HCEC 1CT (cell line): ENCODE measurements around the gene PEX14.
"Not testable (repeated sequence)": the region's sequence is repeated elsewhere in the genome, so short reads cannot be mapped to it uniquely, and the experiment has no call there.

Source experiments
- DNase-seq: peaks from one replicate; pipeline ENCODE4 v3.0.0-alpha.2; 2017

The PEX14 gene, protein sequence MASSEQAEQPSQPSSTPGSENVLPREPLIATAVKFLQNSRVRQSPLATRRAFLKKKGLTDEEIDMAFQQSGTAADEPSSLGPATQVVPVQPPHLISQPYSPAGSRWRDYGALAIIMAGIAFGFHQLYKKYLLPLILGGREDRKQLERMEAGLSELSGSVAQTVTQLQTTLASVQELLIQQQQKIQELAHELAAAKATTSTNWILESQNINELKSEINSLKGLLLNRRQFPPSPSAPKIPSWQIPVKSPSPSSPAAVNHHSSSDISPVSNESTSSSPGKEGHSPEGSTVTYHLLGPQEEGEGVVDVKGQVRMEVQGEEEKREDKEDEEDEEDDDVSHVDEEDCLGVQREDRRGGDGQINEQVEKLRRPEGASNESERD

DNA sequence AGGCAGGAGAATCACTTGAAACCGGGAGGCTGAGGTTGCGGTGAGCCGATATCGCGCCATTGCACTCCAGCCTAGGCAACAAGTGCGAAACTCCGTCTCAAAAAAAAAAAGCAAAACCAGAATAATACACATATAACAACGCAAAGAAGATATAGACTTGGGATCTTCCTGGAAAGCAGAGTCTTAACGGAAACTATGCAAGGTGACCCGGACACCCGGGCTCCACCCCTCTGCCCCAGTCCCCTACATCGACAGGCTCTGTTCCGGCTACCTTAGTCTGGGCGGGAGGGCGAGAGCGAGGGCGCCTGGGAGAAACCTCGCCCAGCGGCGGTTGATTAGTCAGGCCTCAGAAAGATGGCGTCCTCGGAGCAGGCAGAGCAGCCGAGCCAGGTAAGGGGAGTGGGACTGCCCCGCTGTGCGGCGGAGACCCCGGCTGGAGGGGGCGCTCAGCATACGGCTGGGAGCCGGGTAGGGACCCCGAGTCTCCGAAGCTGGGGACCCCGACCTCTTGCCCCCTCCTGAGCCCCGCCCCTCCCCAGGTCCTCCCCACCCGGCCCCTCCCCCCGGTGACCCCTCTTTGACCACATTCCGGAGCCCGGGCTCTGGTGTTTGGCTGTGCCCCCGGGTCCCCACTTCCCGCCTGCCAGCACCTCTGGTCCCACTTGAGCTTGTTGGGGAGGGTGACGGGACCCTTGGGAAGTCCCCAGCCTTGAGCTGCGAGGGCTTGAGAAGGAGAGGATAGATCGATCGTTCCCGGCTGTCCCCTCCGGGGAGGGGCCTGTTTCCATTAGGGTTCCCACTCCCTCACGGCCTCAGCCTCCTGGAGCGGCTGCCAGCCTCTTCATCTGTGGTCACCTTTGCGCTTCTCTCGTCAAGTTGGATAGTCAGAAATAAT is at the start of gene PEX14:
TSS of gene PEX14 (plus strand) at position 338 of the 895 bp plus-strand sequence. CDS start at position 355, 17 bp downstream.
- peak; percentile 84 for DNase-seq

DNA sequence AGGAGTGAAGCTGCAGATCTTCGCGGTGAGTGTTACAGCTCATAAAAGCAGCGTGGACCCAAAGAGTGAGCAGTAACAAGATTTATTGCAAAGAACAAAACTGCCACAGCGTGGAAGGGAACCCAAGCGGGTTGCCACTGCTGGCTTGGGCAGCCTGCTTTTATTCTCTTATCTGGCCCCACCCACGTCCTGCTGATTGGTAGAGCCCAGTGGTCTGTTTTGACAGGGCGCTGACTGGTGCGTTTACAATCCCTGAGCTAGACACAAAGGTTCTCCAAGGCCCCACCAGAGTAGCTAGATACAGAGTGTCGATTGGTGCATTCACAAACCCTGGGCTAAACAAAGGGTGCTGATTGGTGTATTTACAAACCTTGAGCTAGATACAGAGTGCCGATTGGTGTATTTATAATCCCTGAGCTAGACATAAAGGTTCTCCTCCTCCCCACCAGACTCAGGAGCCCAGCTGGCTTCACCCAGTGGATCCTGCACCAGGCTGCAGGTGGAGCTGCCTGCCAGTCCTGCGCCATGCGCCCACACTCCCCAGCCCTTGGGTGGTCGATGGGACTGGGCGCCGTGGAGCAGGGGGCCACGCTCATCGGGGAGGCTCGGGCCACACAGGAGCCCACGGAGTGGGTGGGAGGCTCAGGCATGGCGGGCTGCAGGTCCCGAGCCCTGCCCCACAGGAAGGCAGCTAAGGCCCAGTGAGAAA is 48.8 kb upstream of the PEX14 start:
- not testable (repeated sequence) for DNase-seq

DNA sequence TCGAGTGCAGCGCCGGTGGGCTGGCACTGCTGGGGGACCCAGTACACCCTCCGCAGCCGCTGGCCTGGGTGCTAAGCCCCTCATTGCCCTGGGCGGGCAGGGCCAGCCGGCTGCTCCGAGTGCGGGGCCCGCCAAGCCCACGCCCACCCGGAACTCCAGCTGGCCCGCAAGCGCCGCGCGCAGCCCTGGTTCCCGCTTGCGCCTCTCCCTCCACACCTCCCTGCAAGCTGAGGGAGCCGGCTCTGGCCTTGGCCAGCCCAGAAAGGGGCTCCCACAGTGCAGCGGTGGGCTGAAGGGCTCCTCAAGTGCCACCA is 48.3 kb upstream of the PEX14 start:
- DNase-seq, result not testable (repeated sequence)

DNA sequence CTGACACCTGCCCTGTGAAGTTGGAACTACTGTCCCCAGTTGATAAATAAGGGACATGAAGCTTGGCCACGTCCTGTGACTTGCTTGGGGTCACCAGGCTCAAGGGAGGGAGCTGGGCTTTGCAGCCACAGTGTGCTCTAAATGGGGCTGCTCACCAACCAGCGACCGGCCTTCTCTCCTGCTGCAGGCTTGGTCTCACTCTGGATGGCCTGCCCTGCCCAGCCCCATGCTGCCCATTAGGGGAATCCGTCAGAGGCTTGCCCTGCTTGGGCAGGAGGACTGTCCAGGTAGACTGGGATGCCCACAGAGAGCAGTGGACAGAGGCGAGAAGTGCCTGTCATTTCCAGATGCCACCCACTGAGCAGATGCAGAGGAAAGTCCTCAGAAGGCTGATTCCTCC is 45.8 kb upstream of the PEX14 start:
- DNase-seq, result no peak

DNA sequence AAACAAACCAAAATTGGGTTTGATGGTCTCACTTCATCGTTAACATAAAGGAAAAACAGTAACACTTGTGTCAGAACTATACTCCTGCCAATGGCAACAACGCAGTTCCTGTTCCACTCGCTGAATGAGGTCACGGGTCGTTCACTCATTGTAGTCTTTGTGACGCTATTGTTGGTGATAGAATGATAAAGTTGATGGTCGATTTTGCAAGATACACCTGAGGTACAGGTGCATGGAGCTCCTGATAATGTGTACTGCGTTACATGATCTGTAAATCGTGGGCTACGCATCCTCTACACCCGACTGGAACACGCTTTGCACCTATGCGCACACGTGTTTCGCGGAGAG is 44.9 kb upstream of the PEX14 start:
- peak; percentile 8 for DNase-seq

DNA sequence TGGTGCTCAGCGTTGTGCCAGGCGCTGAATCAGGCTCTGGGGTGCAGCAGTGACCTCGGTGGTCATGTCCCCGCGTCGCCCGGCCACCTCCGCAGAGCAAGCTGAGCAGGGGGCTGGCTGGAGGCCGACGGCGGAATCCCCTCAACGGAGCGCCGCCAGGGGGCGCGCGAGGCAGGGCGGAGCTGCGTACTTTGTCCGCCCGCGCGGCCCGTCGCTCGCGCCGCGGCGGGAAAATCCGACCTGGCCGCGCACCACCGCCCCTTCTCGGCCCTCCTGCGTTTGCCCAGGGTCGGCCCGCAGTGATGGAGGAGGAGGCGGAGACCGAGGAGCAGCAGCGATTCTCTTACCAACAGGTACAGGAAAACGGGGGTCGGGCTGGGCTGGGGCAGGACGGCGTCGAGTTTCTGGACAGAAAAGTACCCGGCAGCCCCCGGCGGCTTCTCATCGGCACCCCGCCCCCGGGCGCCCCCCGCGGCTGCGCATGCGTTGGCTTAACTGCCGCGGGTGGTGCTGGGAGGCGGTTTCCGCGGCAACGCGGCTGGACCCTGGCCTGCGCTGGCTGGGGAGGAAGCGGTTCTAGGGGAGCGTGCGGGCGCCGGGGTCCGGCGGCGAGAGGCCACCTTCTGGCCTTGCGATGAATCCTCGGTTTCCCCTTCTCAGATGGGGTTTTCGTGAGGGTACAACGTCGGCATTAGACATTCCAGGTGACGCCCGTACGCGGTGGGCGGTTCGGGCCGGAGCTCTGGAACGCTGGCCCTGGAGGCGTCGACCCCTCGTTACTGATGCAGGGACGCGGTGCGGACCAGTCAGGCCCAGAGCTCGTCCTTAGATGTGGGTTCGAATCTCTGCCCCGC is 44.3 kb upstream of the PEX14 start, which contains the start of gene CENPS:
TSS of gene CENPS (plus strand) at position 218 of the 854 bp plus-strand sequence. CDS start at position 303, 85 bp downstream.
- peak; percentile 82 for DNase-seq

DNA sequence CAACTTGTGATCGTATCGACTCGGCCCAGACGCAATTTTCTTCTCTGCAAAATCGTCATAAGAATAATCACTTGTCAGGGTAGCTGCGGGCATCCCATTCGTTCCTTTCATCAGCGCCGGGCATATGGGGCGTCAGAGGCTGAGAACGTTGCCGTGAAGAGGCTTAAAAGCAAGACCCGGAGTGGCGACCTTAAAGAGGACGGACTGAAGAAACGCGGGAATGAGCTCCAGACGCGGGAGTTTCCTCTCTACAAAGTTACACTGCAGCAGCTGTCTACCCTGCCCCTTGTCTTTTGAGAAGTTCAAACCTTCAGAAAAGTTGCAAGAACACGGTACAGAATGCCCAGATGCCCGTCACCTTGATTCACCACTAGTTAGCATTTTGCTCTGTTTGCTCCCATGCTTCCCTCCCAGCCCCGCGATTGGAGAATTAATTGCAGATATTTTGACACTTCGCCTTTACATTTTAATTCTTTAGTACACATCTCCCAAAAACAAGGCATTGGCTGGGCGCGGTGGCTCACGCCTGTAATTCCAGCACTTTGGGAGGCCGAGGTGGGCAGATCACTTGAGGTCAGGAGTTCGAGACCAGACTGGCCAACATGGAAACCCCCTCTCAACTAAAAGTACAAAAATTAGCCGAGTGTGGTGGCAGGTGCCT is 43.5 kb upstream of the PEX14 start:
- no peak for DNase-seq

DNA sequence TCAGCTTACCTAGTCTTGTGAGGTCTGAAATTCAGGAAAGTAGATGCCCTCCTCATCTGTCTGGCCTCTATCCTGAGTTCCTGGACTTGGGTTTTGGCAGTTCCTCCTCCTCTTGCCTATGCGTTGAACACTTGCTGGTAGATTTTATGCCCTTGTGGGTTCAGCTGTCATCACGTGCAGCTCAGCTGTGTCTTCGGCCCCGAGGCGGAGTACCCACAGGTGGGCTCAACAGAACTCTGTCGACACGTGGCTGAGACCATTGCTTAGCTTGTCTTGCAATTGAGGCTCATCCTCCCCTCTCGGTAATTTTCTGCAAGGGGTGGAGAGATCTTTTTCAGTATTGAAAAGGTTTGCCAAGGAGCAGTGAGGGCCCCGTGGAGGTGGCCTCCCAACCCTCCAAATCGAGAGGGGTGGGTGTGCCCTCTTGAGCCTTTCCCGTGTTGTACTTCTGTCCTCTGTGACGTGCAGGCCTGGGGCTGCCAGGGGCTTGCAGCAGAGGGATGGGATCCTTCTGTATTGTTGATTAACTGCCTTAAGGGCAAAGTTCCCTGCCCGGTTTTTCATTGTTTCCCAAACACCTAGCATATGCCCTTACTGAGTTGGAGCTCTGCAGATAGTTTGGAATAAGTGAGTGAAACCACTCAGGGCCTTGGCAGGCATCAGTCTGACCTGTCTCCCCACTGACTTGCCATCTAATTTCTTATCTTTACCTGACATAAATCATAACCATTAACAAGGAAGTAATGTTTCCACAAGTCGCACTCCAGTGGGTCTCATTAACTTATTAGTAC is 41.6 kb upstream of the PEX14 start:
- DNase-seq, result no peak

DNA sequence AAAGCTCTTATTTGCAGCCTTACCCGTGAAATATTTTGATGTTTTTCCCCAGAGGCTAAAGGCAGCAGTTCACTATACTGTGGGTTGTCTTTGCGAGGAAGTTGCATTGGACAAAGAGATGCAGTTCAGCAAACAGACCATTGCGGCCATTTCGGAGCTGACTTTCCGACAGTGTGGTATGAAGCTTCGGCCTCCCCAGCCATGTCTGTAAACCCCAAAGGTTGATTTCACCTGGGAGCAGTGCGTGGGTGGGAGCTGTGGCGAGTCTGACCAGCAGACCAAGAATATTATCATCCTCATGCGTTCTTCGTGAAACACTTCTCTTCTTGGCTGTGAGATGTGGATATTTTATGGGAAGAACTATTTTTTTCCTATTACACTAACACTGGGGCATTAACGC is 41.0 kb upstream of the PEX14 start:
- DNase-seq, result no peak

DNA sequence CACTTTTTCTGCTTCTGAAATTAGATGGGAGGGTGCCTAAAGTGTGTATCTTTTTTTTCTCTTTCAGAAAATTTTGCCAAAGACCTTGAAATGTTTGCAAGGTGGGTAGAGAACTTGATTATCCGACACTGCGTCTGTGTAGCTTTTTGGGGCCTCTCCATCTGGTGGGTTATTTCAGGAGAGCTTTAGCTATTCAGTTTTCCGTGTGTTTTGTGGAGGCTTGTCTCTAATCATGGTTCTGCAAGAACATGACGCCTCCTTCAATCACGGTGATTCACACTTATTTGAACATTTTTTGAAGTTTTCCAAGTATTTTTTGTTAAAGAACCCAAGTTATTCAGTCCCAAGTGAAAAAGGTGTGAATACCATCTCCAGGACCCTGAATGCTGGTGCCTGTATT is 40.2 kb upstream of the PEX14 start:
- DNase-seq, result no peak

DNA sequence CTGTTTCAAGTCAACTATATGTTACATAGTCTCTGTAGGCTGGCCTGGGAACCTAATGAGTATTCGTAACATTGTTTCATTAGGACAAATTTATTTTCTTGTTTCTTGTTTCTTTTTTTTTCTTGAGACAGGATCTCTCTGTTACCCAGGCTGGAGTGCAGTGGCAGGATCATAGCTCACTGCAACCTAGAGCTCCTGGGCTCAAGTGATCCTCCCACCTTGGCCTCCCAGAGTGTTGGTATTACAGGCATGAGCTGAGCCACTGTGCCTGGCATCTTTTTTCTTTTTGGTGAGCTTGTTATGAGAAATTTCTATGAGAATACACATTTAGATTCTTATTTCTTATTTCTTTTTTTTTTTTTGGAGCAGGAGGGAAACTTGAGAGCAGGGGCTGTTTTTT is 37.7 kb upstream of the PEX14 start:
- no peak for DNase-seq

DNA sequence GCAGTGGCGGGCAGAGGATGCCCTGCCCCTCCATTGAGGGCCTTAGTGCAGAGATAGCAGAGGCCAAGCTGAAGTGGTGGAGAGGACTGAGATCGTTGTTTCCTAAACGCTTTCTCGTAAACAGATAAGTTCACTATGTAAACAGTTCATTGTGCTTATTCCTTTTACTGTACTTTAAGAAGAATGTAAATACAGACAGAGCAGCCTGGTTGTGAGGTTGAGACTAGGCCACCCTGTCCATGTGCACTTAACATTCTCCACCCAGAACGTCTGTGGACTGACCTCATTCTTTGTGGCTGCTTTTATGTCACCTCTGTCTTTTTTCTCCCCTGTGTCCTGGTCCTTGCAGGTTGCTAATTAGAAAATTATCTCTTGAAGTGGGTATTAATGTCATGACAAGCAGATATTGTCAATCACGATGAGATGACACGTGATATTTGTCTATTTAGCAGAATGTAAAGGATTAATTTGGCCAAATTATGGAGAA is 36.0 kb upstream of the PEX14 start:
- DNase-seq, result no peak

DNA sequence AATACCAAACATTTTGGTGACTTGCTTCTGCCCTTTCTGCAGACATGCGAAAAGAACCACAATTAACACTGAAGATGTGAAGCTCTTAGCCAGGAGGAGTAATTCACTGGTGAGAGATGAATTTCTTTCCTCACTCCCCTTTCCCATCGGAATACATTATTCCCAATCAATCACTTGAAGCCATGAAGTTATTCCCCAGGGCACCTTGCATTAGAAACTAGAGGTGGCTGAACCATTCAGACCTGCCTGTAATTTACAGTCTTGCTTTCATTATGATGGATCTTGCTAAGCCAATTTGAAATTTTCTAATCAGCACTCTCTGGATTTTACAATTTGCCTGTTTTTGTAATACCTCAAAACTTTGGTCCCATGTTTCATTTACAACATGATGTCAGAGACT is 34.4 kb upstream of the PEX14 start:
- no peak for DNase-seq

DNA sequence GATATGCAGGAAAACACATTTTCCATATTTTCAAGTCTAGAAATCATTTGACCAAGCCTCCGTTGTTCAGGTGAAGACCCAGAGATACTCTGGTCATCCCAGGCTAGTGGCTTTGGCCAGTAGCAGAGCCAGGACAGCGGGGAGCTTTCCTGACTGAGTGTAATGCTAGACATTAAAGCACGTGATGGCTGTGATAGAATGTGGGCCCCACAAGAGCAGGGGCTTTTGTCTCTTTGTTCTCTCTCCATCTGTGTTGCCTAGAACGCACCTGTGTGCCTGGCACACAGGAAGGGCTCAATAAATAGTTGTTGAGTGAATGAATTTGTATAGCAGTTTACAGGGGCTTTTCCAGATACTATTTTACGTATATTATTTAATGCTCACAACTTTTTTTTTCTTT is 34.0 kb upstream of the PEX14 start:
- DNase-seq, result no peak

DNA sequence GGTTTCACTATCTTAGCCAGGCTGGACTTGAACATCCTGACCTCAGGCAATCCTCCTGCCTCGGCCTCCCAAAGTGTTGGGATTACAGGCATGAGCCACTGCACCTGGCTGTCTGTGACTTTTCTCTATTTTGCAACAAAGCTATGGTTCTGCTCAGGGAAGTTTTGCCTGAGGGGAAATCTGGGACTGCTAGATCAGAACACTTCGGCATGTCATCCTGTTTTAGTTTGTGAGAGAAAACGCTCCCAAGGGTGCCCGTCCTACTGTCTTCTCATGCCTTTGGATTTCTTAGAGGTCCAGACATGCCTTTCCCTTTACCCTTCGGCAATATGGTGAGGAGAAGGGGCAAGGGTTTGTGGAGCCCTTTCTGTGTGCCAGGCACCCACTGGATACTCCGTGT is 30.5 kb upstream of the PEX14 start:
- DNase-seq, result no peak

DNA sequence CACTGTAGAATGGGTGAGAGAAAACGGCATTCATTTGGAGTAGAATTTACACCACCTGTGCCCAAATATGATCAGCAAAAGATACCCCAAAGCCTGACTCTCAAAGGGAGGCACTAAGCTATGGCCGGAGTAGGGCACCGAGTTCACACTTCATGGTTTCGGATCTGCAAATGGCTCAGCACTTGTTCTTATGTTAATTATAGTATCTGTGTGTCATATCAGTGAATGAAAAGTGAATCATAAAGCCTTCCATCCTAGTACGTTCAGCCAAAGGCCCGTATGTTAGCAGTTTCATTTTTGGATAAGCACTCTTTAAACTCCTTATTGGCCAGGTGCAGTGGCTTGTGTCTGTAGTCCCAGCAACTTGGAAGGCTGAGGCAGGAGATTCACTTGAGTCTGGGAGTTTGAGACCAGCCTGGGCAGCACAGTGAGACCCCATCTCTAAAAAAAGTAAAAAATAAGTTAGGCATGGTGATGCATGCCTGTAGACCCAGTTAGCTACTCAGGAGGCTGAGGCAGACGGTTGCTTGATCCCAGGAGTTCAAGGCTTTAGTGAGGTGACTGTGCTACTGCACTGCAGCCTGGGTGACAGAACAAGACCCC is 29.9 kb upstream of the PEX14 start:
- no peak for DNase-seq

DNA sequence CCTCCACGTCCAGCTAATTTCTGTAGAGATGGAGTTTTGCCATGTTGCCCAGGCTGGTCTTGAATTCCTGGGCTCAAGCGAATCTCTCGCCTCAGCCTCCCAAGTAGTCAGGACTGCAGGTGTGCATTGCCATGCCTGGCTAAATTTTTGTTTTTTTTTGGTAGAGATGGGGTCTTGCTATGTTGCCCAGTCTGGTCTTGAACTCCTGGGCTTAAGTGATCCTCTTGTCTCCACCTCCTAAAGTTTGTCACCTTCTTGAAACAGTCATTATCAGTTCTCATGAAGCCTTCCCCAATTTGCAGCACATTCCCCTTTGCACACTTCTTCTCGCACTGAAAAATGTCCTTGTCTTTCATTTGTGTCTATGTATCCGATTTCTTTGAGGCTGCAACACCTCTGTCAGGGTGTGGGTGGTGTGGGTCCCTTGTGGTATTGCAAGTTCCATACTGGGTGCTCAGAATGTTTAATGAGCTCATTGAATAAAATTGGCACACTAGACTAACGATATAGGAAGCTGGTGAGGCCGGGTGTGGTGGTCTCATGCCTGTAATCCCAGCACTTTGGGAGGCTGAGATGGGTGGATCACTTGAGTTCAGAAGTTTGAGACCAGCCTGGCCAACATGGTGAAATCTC is 27.8 kb upstream of the PEX14 start:
- DNase-seq, result no peak

DNA sequence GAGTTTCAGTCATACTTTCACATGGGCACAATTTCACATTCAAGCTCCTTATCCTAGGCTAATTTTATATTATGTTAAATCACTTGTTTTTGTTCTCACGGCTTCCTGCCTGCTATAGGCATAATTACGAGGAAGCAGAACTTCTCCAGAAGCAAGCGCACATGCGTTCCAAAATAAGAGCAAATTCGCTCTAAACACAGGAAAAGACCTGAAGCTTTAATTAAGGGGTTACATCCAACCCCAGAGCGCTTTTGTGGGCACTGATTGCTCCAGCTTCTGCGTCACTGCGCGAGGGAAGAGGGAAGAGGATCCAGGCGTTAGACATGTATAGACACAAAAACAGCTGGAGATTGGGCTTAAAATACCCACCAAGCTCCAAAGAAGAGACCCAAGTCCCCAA is 25.0 kb upstream of the PEX14 start, which contains the start of gene CORT:
TSS of gene CORT (plus strand) at position 281 of the 400 bp plus-strand sequence. CDS start 193 bp downstream, outside the sequence.
- no peak for DNase-seq

DNA sequence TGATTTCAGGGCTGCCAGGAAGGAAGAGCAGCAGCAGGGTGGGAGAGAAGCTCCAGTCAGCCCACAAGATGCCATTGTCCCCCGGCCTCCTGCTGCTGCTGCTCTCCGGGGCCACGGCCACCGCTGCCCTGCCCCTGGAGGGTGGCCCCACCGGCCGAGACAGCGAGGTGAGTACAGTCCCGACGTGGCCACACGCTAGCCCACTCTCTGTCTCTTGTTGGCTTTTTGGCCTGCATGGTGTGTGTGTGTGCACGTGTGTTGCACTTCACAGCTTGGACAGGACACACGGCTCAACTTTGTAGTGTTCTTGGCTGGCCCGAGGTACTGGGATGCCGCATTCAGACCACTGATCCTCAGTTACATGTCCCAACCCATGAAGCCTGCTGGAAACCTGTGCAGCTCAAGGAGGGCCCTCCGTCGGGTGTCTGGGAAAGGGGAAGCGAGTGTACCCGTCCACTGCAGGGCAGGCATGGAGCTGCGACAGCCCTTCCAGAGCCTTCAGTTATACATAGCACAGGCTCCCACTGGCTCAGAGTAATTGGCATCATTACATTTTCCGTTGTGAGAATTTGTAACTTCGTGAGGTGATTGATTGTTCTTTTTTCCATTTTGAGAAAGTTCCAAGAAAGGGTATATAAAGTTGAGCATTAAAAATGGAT is 24.5 kb upstream of the PEX14 start:
- DNase-seq, result no peak
